ENCODE data around the gene ATP7B.
"Not testable (repeated sequence)": the region's sequence is repeated elsewhere in the genome, so short reads cannot be mapped to it uniquely, and the experiment has no call there.

The ATP7B gene

GRCh38 chr13:51922771-51923480 lies 88.3 kb downstream of the ATP7B start:
- no peak for DNase-seq (ENCODE audit: low read depth, low spot score)

DNA sequence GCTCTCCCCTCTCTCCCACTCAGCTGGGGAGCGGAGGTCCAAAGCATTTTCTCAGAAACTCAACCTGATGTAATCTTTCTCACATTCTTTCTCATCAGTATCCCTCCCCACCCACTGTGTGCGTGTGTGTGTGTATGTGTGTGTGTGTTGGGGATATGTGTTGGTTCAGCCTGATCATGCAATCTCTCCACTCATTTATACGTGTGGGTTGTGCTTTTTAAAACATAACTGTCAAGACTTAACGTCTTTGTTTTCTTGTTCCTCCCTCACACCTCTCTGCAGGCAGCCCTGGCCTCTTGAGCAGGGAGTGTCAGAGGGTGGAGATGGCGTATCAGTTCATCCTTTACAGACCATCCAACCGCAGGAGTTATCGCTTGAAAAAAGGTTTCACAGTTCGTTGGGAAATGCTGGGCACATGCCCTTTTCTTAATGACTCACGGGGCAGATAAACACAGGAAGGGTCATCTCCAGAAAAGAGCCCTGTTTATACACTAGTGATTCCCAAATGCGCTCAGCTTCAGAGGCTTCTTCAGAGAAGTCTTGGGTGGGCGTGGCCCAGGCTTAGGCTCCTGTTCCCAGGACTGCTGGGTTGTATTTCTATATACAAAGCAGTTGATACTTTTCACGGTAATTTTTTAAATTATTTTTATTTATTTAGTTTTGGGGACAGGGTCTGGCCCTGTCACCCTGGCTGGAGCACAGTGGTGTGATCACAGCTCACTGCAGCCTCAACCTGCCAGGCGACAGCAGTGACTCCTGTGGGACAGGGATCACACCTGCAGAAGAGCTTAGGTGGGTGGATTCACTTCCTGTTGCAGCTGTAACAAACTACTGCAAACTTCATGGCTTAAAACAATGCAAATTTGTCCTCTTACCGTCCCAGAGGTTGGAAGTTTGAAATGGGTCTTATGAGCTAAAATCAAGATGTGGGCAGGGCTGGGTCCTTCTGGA lies 89.2 kb downstream of the ATP7B start:
- no peak for DNase-seq (ENCODE audit: low read depth, low spot score)

DNA sequence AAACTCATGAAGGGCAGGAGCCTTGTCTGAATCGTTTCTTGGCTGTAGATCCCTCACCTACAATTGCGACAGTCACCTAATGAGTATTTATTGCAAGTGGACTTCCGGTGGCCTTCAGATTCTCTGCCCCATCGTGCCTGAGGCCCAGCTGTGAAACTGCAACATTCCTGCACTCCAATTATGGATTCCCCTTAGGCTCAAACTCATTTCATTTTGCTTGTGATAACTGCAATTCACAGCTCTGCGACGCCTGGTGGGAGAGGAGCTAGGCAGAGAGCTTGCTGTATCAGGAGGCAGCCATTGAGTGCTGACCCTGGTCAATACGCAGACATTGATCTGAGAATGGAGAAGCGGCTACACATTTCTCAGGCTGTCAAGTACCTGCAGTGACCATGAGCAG lies 90.5 kb downstream of the ATP7B start:
- no peak for DNase-seq (ENCODE audit: low read depth, low spot score)

DNA sequence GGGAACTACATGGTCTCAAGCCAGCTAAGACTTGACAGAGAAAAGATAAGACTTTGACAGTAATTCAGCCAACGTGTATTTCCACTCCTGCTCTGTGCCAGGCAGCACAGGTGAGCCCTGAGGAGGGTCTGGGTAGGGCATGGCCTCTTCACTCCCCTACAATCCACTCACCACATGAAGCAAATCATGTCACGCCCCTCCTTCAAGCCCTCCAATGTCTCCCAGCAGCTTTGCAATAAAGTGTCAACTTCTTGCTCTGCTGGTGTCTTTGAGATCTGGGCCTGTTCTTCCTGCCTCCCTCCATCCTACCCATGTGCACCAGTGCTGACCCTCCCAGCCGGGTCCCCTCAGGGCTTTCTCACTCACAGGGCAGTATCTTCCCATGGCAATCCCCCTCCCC lies 91.0 kb downstream of the ATP7B start:
- no peak for DNase-seq (ENCODE audit: low read depth, low spot score)

DNA sequence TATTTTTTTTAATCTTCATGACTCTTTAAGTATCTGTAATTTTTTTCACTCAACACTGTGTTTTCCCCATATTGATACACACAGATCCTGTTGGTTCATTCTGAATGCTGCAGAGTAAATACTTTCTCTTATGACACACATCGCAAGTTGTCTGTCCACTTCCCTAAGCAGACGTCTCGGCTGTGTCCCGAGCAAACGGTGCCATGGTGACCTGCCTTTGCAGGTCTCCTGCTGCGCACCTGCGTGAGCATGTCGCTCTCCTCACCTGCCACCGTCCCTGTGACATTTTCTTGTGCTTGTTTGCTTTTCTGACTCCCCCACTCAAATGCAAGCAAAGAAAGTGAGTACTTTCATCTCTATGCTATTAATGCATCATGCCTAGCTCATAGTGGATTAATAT lies 91.7 kb downstream of the ATP7B start:
- no peak for DNase-seq (ENCODE audit: low read depth, low spot score)

DNA sequence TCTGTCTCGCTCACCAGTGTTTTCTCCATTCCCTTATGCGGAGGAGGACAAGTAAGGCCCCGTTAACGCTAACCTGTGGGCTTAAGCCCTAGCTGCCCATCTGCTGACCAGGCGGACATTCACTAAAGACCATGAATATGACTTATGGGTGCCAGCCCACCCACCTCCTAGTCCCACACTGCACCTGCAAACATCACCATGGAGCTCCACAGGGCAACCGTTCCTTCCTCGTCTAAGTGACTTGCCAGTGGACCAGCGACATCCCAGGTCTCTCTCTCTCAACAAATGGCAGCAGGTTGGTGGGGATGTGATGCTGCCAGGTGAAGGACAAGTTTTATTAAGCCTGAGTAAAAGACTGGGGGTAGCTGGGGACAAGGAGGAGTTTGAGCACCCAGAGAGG lies 94.3 kb downstream of the ATP7B start:
- DNase-seq (ENCODE audit: low read depth, low spot score): no peak

- DNase-seq (ENCODE audit: low read depth, low spot score): no peak
These were observed 95.0 kb downstream of the ATP7B start for GRCh38 chr13:51916051-51916818.

GRCh38 chr13:51914137-51914493 lies 97.1 kb downstream of the ATP7B start:
- no peak for DNase-seq (ENCODE audit: low read depth, low spot score)

DNA sequence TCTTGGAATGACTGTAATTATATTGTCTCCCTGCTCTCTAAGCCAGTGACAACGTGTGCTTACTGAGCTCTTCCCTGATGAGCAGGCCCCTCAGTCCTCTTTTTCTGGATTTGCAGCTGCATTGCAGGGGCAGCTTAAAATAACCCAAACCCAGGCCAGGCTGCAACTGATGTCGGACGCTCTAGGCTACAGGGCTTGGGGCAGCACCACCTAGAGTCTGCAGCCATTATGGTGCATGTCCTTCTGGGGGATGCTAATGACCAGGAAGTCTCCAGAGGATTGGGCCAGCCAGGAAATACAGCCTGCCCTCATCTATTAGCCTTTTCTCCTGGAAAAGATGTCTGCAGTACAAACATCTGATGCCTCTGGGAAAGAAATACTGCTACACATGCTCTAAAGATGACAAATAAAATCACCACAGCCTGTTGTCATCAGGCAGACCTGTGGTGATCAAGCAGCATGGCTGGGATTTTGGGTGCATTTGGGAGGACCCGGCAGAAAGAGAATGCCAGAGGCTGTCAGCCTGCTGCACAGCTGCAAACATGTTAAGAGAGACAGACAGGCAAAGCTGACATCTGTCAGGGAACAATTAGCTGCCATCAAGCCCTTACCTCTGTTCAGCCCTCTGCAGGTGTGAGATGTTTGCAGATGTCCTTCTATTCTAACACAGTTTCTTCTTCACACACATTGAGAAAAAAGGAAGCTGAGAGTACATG lies 97.7 kb downstream of the ATP7B start:
- no peak for DNase-seq (ENCODE audit: low read depth, low spot score)

GRCh38 chr13:51912511-51913225 lies 98.6 kb downstream of the ATP7B start:
- no peak for DNase-seq (ENCODE audit: low read depth, low spot score)

DNA sequence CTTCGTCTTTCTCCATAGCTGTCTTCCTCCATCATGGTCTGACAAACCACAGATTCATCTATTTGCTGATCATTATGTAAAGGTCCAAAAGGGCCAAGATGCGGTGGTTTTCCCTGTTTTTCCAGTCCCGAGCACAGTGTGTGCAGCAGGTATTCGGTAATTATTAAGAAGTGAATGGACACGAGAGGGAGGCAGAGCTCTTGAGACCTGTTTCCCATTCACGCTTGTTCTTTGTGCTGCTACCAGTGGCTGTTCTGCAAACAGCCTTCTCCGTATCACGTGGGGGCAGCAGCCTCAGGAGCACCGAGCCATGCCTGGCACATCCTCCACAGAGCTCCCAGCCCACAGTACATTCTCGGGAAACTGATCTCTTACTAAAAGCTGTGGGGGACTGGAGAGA lies 99.2 kb downstream of the ATP7B start:
- peak; percentile 44 for DNase-seq (ENCODE audit: low read depth, low spot score)

- no peak for DNase-seq (ENCODE audit: low read depth, low spot score)
These were observed 100.7 kb downstream of the ATP7B start for GRCh38 chr13:51910508-51910907.

DNA sequence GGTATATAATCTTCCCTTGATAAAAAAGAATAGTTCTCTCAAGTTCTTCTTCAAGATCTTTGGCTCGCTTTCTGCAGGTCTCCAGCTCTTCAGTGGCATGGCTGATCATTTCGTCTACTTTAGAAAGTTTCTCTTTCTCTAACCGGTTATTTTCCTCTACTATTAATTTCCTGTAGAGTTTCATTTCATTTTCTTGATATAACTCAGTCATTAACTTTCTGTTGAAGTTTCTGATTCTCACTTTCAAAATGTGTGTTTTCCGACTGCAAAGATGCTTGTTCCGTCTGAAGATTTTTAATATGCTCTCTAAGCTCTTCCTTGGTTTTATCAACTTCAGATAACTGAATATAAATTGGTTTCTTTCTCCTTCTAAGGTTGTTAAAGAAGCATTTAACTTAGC lies 102.0 kb downstream of the ATP7B start:
- not testable (repeated sequence) for DNase-seq (ENCODE audit: low read depth, low spot score)

GRCh38 chr13:51907040-51907732 lies 104.1 kb downstream of the ATP7B start:
- DNase-seq (ENCODE audit: low read depth, low spot score): no peak

- DNase-seq (ENCODE audit: low read depth, low spot score): peak; percentile 42
These were observed 104.7 kb downstream of the ATP7B start for GRCh38 chr13:51906581-51906980.

GRCh38 chr13:51905787-51906186 lies 105.5 kb downstream of the ATP7B start:
- no peak for DNase-seq (ENCODE audit: low read depth, low spot score)

DNA sequence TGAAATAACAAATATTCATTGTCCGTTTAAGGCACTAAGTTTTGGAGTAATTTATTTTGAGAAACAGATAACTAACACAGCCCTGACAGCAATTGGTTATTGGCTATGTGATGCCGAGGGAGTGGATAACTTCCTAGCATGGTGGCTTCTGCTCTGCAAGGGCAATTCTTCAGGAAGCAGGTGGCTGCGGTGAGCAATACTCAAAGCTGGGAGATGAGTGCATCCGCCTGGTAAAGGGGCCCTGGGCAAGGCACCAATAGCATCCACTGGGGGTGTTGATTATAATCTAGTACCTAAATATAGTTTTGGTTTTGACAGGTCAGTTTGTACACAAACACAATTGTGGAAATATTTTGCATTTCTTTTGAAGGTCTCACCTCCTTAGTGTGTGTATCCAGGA lies 108.5 kb downstream of the ATP7B start:
- no peak for DNase-seq (ENCODE audit: low read depth, low spot score)

DNA sequence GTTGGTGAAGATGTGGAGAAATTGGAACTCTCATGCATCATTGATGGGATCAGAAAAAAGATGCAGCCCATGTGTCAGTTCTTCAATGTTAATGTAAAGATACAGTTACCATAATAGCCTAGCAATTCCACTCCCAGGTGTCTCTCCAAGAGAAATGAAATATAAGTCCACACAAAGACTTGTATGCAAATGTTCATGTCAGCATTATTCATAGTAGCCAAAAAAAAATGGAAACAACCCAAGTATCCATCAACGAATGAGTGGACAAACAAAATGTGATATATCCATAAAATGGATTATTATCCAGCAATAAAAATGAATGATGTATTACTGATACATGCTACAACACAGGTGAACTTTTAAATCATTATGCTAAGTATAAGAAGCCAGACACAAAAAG lies 110.8 kb downstream of the ATP7B start:
- DNase-seq (ENCODE audit: low read depth, low spot score): no peak

GRCh38 chr13:51895906-51896888 lies 115.1 kb downstream of the ATP7B start:
- peak; percentile 77 for DNase-seq (ENCODE audit: low read depth, low spot score)

Data from astrocyte of the hippocampus (primary cell).